HG02642 (cell line): ENCODE measurements around the gene ANKRD55.
"Not testable (repeated sequence)": the region's sequence is repeated elsewhere in the genome, so short reads cannot be mapped to it uniquely, and the experiment has no call there.

Experiments
- ATAC-seq: cut with Tn5 transposase; IDR thresholded peaks from one replicate; pipeline ENCODE4 v1.9.1; 2021; ENCODE audit warnings: mild to moderate bottlenecking; ENCODE audit not compliant: unreplicated experiment, poor library complexity

Gene ANKRD55

GRCh38 chr5:56255502-56255901, 22.4 kb upstream of the ANKRD55 start:
- no peak for ATAC-seq

- ATAC-seq: no peak
Observed at GRCh38 chr5:56253924-56254323, 20.8 kb upstream of the ANKRD55 start.

GRCh38 chr5:56253126-56253525, 20.0 kb upstream of the ANKRD55 start:
- ATAC-seq: no peak

GRCh38 chr5:56251918-56252553, 18.9 kb upstream of the ANKRD55 start:
- no peak for ATAC-seq

- ATAC-seq: no peak
Observed at GRCh38 chr5:56251440-56251839, 18.3 kb upstream of the ANKRD55 start.

DNA sequence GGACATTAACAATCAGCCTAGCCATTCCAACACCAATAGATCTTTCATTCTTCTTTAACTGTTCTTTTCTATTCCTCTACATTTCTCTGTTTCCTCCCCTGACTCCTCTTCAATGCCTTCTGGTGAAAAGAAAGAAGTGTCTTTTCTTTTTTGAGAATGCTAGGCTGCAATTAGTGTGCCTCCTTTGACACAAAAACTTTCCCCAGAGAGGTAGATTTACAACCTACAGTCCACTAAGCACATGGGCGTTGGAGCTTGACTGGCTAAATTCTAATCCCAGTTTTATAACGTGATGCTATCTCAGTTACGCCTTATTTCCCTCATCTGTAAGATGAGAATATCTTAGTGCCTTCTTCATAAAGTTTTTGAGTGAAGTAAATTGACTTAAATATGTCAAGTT, 16.9 kb upstream of the ANKRD55 start:
- no peak for ATAC-seq

DNA sequence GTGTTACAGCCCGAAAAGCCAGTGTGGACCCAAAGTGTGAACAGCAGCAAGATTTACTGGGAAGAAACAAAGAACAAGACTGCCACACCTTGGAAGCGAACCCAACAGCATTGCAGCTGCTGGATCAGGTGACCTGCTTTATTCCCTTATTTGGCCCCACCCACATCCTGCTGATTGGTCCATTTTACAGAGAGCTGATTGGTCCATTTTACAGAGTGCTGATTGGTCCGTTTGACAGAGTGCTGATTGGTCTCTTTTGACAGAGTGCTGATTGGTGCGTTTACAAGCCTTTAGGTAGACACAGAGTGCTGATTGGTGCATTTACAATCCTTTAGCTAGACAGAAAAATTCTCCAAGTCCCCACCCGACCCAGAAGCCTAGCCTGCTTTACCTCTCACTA, 16.0 kb upstream of the ANKRD55 start:
- not testable (repeated sequence) for ATAC-seq

DNA sequence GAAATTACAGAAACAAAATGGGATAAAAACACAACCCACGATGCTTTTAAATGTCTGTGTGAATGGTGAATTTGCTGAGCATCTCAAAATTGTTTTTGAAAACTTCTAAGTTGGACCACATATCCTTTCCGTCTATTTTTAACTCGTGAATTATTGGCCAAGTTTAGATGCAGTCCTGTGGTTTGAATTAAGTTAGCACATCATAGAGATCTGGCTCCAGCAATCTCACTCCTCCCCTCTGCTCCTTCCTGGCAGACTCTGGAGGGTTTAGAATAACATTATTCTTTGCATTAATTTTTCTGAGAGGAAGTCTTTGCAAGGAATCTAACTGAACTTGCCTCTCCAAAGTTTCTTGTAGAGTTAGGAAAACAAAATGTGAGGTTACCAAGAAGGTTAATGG, 14.5 kb upstream of the ANKRD55 start:
- no peak for ATAC-seq

- ATAC-seq: no peak
Observed at GRCh38 chr5:56246769-56247168, 13.6 kb upstream of the ANKRD55 start.

GRCh38 chr5:56245481-56245880, 12.4 kb upstream of the ANKRD55 start:
- ATAC-seq: no peak

- no peak for ATAC-seq
Observed at GRCh38 chr5:56244627-56245026, 11.5 kb upstream of the ANKRD55 start.

GRCh38 chr5:56242271-56242670, 9.1 kb upstream of the ANKRD55 start:
- not testable (repeated sequence) for ATAC-seq

- ATAC-seq: no peak
Observed at GRCh38 chr5:56232538-56232937, 592 bp downstream of the ANKRD55 start.

- ATAC-seq: no peak
Observed at GRCh38 chr5:56230576-56230975, 2.6 kb downstream of the ANKRD55 start.

GRCh38 chr5:56229111-56229510, 4.0 kb downstream of the ANKRD55 start:
- no peak for ATAC-seq

DNA sequence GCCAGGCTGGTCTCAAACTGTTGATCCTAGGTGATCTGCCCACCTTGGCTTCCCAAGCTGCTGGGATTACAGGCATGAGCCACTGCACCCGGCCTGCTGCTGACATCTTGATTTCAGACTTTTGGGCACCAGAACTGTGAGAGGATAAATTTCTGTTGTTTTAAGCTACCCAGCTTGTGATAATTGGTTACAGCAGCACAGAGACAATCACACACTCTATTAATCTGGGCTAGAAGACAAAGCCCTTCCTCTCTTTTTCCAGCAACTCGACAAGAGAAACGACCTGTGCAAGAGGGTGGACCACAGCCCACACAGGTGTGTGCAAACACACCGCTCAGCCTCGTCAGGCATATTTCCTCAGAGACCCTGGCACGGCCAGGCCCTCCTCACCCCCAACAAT, 4.5 kb downstream of the ANKRD55 start:
- no peak for ATAC-seq

DNA sequence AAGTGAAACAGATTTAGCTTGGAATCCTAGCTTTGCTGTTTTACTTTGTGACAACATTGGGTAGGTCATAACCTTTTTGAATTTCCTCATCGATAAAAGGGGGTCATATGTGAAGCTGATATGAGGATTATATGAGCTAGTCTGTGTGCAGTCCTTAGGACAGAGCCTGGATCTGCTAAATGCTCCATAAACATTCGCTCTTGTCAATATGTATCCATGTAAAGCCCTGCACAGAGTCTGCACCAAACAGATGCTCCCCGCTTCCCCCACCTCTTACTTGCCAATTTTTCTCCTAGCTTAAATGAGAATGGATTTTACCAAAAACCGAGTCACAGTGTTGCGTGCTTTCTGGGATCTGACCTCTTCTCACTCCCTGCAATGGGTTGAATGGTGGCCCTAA, 5.4 kb downstream of the ANKRD55 start:
- ATAC-seq: no peak

GRCh38 chr5:56223298-56223697, 9.8 kb downstream of the ANKRD55 start:
- not testable (repeated sequence) for ATAC-seq

DNA sequence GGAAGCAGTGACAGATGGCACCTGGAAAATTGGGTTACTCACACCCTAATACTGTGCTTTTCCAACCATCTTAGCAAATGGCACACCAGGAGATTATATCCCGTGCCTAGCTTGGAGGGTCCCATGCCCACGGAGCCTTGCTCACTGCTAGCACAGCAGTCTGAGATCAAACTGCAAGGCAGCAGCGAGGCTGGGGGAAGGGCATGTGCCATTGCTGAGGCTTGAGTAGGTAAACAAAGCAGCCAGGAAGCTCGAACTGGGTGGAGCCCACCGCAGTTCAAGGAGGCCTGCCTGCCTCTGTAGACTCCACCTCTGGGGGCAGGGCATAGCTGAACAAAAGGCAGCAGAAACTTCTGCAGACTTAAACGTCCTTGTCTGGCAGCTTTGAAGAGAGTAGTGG, 11.5 kb downstream of the ANKRD55 start:
- not testable (repeated sequence) for ATAC-seq

DNA sequence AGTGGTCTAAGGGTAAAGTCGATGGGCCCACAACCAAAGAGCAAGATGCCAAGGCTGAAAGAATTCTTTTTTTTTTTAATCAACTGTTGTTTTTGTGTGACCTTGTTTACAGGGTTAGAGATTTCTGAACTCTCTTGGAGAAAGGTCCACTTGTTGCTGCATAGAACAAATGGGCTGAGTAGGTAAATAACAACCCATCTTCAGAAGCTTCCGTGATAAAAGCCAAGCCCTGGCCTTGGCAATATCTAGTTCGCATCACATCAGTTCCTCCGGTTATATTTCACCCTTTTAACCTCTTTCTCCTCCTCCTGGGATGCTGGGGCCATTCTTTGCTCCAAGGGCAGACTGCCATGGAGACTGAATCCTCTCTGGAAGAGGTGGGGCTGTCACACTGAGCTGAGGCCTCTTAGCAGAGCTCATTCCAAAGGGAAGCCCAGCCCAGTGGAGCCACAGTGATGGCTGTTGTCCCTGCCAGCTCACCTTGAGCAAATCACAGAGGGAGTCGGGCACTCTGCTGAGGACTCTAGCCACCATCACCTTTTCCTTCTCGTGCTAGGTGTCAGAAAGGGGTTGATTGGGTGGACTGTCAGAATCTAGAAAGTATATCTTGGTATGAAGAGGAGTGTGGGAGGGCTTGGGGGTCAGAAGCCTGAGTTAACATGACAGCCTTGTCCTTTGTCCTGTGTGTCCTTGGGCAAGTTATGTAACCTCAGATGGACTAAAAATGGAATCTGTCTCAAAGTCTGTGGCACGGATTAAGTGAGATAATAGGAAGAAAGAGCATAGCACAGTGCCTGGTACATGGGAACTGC, 17.9 kb downstream of the ANKRD55 start:
- no peak for ATAC-seq

GRCh38 chr5:56213886-56214535, 19.1 kb downstream of the ANKRD55 start:
- not testable (repeated sequence) for ATAC-seq
